KMS-11 (cell line): ENCODE measurements around the gene PCCA.

Experiments
- H2AFZ ChIP-seq: fragments of 200-600 bp; sonication (generic); 2 replicates; pipeline ENCODE4 v1.6.1; 2016; ENCODE audit warnings: antibody characterized with exemption, mixed run types, low read depth
- H3K27ac ChIP-seq: fragments of 200-600 bp; sonication (generic); 2 replicates; pipeline ENCODE4 v1.6.1; 2016; ENCODE audit warnings: mild to moderate bottlenecking, mixed run types
- H3K27me3 ChIP-seq: fragments of 200-600 bp; sonication (generic); 2 replicates; pipeline ENCODE4 v1.6.1; 2017; ENCODE audit warnings: mild to moderate bottlenecking, low read depth, mixed run types, moderate library complexity; ENCODE audit not compliant: insufficient read depth
- H3K36me3 ChIP-seq: fragments of 200-600 bp; sonication (generic); 2 replicates; pipeline ENCODE4 v1.6.1; 2017; ENCODE audit warnings: mild to moderate bottlenecking, mixed run types; ENCODE audit not compliant: insufficient read depth
- H3K4me1 ChIP-seq: fragments of 200-600 bp; sonication (generic); 2 replicates; pipeline ENCODE4 v1.6.1; 2016; ENCODE audit warnings: mild to moderate bottlenecking, low read depth, mixed run types; ENCODE audit not compliant: poor library complexity, severe bottlenecking
- H3K4me2 ChIP-seq: fragments of 200-600 bp; sonication (generic); 2 replicates; pipeline ENCODE4 v1.7.0; 2016; ENCODE audit warnings: mild to moderate bottlenecking, mixed run types
- H3K4me3 ChIP-seq: fragments of 200-600 bp; sonication (generic); IDR thresholded peaks from 2 replicates; pipeline ENCODE4 v1.6.1; 2017; ENCODE audit warnings: low read depth, low read length, mixed read lengths; ENCODE audit not compliant: insufficient read depth
- H3K79me2 ChIP-seq: fragments of 200-600 bp; sonication (generic); 2 replicates; pipeline ENCODE4 v1.6.1; 2016; ENCODE audit warnings: low read depth, mixed run types; ENCODE audit not compliant: insufficient read depth
- H3K9ac ChIP-seq: fragments of 200-600 bp; sonication (generic); 2 replicates; pipeline ENCODE4 v1.6.1; 2016; ENCODE audit warnings: mild to moderate bottlenecking, mixed run types
- H4K20me1 ChIP-seq: fragments of 200-600 bp; sonication (generic); 2 replicates; pipeline ENCODE4 v1.6.1; 2016; ENCODE audit warnings: mild to moderate bottlenecking, mixed run types; ENCODE audit not compliant: insufficient read depth
- TF ChIP-seq, protein P1 (sequence below): fragments of 200-600 bp; sonication (generic); conservative IDR thresholded peaks from 2 replicates; pipeline ENCODE4 v1.6.1; 2017; ENCODE audit warnings: low read depth, mild to moderate bottlenecking, antibody characterized with exemption, low read length, moderate library complexity, mixed read lengths

The PCCA gene

DNA sequence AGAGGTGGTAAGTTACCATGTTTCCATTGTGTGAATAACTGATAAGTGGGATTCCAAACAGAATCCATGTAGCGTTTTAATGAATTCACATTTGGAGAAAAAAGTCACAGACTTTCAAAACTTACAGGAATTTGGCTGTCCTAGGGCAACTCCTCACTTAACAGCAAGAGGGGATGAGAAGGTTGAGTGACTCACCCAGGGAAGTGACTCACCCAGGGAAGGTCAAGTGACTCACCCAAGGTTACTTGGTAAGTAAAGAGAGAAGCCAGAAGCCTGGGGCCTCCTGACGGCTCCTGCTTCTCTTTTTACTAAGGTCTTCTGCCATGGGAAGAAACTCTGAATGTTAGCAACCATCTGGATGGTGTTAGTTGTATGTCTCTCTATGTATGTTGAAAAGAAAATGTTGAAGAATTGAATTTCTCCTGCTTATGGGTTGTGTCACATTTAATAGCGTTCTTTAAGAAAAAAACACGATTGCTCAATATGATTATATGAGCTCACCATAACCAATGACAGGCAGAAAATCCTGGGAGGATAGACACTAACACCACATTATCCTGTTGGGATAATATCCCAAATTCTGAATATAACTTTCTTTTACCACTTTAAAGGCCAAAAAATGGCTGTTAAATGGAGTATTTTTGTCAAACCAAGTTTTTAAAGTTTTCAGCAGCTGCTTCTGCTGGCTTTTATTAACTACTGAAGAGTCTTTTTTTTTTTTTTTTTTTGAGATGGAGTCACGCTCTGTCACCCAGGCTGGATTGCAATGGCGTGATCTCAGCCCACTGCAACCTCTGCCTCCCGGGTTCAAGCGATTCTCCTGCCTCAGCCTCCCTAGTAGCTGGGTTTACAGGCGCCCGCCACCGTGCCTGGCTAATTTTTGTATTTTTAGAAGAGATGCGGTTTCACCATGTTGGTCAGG lies 304.1 kb downstream of the PCCA start:
- Histone ChIP-seq H3K79me2 (no peaks in the 10 kb centered on the region), H3K4me1 (peaks cover 42% of the 10 kb centered on the region), H3K9ac (peak overlapping the region; percentile 63; the same call in 1 of the 2 replicates), H3K27ac (peak overlapping the region; percentile 89), H3K4me3 (no peak overlapping the region), H3K36me3 (no peaks in the 10 kb centered on the region), H3K27me3 (no peaks in the 10 kb centered on the region), H2AFZ (no peak overlapping the region; the same call in 1 of the 2 replicates), H3K4me2 (peak overlapping the region; percentile 47; the same call in 1 of the 2 replicates), H4K20me1 (no peaks in the 10 kb centered on the region)
- TF ChIP-seq, protein P1, sequence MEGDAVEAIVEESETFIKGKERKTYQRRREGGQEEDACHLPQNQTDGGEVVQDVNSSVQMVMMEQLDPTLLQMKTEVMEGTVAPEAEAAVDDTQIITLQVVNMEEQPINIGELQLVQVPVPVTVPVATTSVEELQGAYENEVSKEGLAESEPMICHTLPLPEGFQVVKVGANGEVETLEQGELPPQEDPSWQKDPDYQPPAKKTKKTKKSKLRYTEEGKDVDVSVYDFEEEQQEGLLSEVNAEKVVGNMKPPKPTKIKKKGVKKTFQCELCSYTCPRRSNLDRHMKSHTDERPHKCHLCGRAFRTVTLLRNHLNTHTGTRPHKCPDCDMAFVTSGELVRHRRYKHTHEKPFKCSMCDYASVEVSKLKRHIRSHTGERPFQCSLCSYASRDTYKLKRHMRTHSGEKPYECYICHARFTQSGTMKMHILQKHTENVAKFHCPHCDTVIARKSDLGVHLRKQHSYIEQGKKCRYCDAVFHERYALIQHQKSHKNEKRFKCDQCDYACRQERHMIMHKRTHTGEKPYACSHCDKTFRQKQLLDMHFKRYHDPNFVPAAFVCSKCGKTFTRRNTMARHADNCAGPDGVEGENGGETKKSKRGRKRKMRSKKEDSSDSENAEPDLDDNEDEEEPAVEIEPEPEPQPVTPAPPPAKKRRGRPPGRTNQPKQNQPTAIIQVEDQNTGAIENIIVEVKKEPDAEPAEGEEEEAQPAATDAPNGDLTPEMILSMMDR, result no peak

DNA sequence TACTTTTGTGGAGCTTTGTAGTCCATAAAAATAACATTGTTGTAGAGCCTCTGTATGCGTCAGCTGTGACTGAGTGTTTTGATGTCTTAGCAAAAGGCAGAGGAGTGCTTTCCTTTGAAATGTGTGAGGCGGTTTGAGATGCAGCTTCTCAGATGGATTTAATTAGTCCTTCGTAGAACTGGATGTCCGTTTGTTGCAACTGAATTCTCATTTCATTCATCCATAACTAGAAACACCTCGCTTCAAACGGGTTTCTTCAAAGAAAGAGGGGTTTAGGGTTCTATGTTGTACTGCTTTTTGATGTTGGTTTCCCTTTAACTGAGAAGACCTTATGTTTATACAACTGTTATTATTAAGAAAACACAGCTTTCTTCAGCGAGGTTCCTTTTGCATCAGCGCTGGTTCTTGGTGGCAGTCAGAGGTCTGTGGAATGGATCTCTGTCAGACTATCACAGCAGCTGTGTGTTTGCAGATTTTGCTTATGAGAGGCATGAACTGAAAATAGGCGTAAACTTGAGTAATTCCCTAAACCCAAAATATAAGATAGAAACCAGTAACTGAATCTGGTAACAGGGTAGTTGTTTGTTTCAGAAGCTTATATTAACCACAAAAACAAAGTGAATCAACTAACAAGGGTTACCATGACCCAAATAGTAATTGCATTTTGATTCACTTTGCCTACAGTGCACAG lies 305.3 kb downstream of the PCCA start:
- TF ChIP-seq, protein P1, result no peak
- Histone ChIP-seq H3K4me2 (peak overlapping the region; percentile 47), H3K4me3 (no peak overlapping the region), H2AFZ (peak overlapping the region; percentile 24; the same call in 1 of the 2 replicates), H3K27me3 (no peaks in the 10 kb centered on the region), H3K9ac (peak overlapping the region; percentile 63; the same call in 1 of the 2 replicates), H4K20me1 (no peaks in the 10 kb centered on the region), H3K4me1 (peaks cover 42% of the 10 kb centered on the region), H3K79me2 (no peaks in the 10 kb centered on the region), H3K27ac (peak overlapping the region; percentile 89), H3K36me3 (no peaks in the 10 kb centered on the region)

DNA sequence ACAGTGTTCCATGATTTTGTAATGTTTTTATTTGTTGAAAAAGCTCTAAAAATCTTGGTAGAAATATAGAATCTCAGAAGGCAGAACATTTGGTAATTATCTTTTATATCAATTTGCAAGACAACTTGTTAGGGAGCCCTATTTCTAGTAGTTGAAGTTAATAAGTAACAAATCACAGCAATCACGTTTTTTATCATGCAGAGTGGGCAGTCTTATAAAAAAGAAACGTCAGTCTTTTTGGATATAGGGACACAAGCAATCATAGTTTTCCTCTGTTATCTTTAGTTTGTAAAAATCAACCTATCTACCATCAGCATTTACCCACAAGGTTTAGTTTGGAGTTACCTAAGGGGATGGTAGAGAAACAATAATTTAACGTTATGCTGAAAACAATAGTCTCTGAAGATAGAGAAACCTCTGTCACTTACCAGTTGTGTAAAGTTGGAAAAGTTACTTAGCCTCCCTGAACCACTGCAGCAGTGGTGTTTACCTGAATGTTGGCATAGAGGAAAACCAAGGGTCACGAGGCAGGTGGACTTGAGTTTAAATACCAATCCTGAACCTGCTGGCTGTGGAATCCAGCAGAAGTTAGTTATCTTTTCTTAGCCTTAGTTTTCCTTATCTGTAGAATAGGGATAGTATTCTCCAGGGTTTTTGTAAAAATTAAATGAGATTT lies 306.9 kb downstream of the PCCA start:
- no peak overlapping the region for H2AFZ ChIP-seq
- no peaks in the 10 kb centered on the region for H3K36me3 ChIP-seq
- no peaks in the 10 kb centered on the region for H3K79me2 ChIP-seq
- no peaks in the 10 kb centered on the region for H4K20me1 ChIP-seq
- no peaks in the 10 kb centered on the region for H3K27me3 ChIP-seq
- TF ChIP-seq, protein P1, result no peak
- H3K4me3 ChIP-seq, result no peak overlapping the region
- peak overlapping the region; percentile 47 for H3K4me2 ChIP-seq
- no peak overlapping the region for H3K9ac ChIP-seq
- peak overlapping the region; percentile 89 for H3K27ac ChIP-seq
- peaks cover 42% of the 10 kb centered on the region for H3K4me1 ChIP-seq

DNA sequence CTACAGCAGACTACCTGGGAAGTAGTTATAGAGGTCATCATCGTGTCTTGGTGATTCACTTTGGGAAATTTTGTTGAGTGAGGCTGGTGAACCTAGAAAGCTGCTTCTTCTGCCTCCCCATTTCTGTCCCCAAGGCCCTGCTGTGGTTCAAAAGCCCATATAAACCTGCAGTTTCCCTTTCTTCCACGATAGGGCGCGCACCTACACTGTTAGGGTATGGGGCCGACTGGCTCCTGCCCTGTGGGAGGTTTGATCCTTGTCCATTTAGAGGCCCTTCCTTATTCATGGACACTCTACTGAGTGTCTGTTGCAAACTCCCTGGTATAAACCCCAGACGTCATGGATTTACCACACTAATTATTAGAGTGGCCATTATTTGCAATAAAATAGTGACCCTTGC lies 307.9 kb downstream of the PCCA start:
- Histone ChIP-seq H4K20me1 (no peaks in the 10 kb centered on the region), H3K4me3 (no peak overlapping the region), H3K36me3 (no peaks in the 10 kb centered on the region), H2AFZ (no peak overlapping the region), H3K4me2 (no peak overlapping the region), H3K4me1 (peaks cover 41% of the 10 kb centered on the region), H3K79me2 (no peaks in the 10 kb centered on the region), H3K9ac (no peak overlapping the region), H3K27ac (no peak overlapping the region), H3K27me3 (no peaks in the 10 kb centered on the region)
- TF ChIP-seq, protein P1, result no peak
